ENCODE results near the gene CPM. TPM values are rescaled to one million over a fixed set of nuclear protein-coding genes. Genes with fewer than 3 reads are reported as not detected.

The CPM gene
- total RNA-seq, 1 experiment from 2014 or later, result 0.89 TPM

GRCh38 chr12:68884251-68884650 is 48.7 kb downstream of the CPM start:
- intact Hi-C loops (cut with micrococcal nuclease), result no loop called here
- DNase-seq (ENCODE audit: unreplicated experiment), result no peak
- H3K27me3 Mint-ChIP-seq (ENCODE audit: insufficient read depth, unreplicated experiment), result no peaks in the 10 kb centered on the region
- POLR2A ChIA-PET, result interaction anchor here (0.6 kb wide), 2 partner anchors 10 to 50 kb away, joined by 3 read pairs; no protein-coding TSS in a partner anchor
- TF ChIP-seq CTCF (IDR thresholded peaks at IDR 0.05; ENCODE audit: unreplicated experiment), result no peak
- no peaks in the 10 kb centered on the region for H3K36me3 Mint-ChIP-seq (ENCODE audit: insufficient read depth, unreplicated experiment)
- CTCF ChIA-PET, result interaction anchor here (0.6 to 1.6 kb wide), 2 partner anchors 14 to 686 kb away, joined by 3 to 4 read pairs; no protein-coding TSS in a partner anchor
- H3K4me1 Mint-ChIP-seq (ENCODE audit: insufficient read depth, unreplicated experiment), result no peaks in the 10 kb centered on the region
- no peak overlapping the region for H3K27ac Mint-ChIP-seq (ENCODE audit: low read depth, unreplicated experiment)
- no peak overlapping the region for H3K4me3 Mint-ChIP-seq (ENCODE audit: unreplicated experiment)
- BruUV-seq (replicated peaks), result no TSS peak
- no peaks in the 10 kb centered on the region for H3K9me3 Mint-ChIP-seq (ENCODE audit: unreplicated experiment)

GRCh38 chr12:68883151-68883550 is 49.8 kb downstream of the CPM start:
- TF ChIP-seq CTCF (IDR thresholded peaks at IDR 0.05; ENCODE audit: unreplicated experiment), result no peak
- ChIA-PET CTCF (interaction anchor here (1.0 kb wide), 1 partner anchor 15 kb away, joined by 3 read pairs; no protein-coding TSS in a partner anchor), POLR2A (interaction anchor here (0.6 to 0.8 kb wide), 4 partner anchors 18 to 214 kb away, joined by 3 read pairs; no protein-coding TSS in a partner anchor)
- intact Hi-C loops (cut with micrococcal nuclease), result no loop called here
- Mint-ChIP-seq H3K27me3 (ENCODE audit: insufficient read depth, unreplicated experiment) (no peaks in the 10 kb centered on the region), H3K27ac (ENCODE audit: low read depth, unreplicated experiment) (no peak overlapping the region), H3K36me3 (ENCODE audit: insufficient read depth, unreplicated experiment) (no peaks in the 10 kb centered on the region), H3K4me3 (ENCODE audit: unreplicated experiment) (no peak overlapping the region), H3K9me3 (ENCODE audit: unreplicated experiment) (no peaks in the 10 kb centered on the region), H3K4me1 (ENCODE audit: insufficient read depth, unreplicated experiment) (no peaks in the 10 kb centered on the region)
- BruUV-seq (replicated peaks), result no TSS peak
- no peak for DNase-seq (ENCODE audit: unreplicated experiment)

GRCh38 chr12:68882251-68882964 is 50.6 kb downstream of the CPM start:
- no peak for TF ChIP-seq CTCF (IDR thresholded peaks at IDR 0.05; ENCODE audit: unreplicated experiment)
- H3K4me1 Mint-ChIP-seq (ENCODE audit: insufficient read depth, unreplicated experiment), result no peaks in the 10 kb centered on the region
- no peaks in the 10 kb centered on the region for H3K27me3 Mint-ChIP-seq (ENCODE audit: insufficient read depth, unreplicated experiment)
- intact Hi-C loops (cut with micrococcal nuclease), result no loop called here
- no peak overlapping the region for H3K4me3 Mint-ChIP-seq (ENCODE audit: unreplicated experiment)
- no peak overlapping the region for H3K27ac Mint-ChIP-seq (ENCODE audit: low read depth, unreplicated experiment)
- DNase-seq (ENCODE audit: unreplicated experiment), result no peak
- ChIA-PET POLR2A (interaction anchor here (0.6 kb wide), 1 partner anchor 63 kb away, joined by 3 read pairs; no protein-coding TSS in a partner anchor), CTCF (no interaction called here)
- no peaks in the 10 kb centered on the region for H3K36me3 Mint-ChIP-seq (ENCODE audit: insufficient read depth, unreplicated experiment)
- no TSS peak for BruUV-seq (replicated peaks)
- no peaks in the 10 kb centered on the region for H3K9me3 Mint-ChIP-seq (ENCODE audit: unreplicated experiment)

GRCh38 chr12:68880660-68881325 is 52.2 kb downstream of the CPM start:
- no peaks in the 10 kb centered on the region for H3K27me3 Mint-ChIP-seq (ENCODE audit: insufficient read depth, unreplicated experiment)
- no peak overlapping the region for H3K27ac Mint-ChIP-seq (ENCODE audit: low read depth, unreplicated experiment)
- DNase-seq (ENCODE audit: unreplicated experiment), result no peak
- intact Hi-C loops (cut with micrococcal nuclease), result no loop called here
- H3K4me1 Mint-ChIP-seq (ENCODE audit: insufficient read depth, unreplicated experiment), result no peaks in the 10 kb centered on the region
- POLR2A ChIA-PET, result no interaction called here
- TF ChIP-seq CTCF (IDR thresholded peaks at IDR 0.05; ENCODE audit: unreplicated experiment), result no peak
- no TSS peak for BruUV-seq (replicated peaks)
- no peaks in the 10 kb centered on the region for H3K36me3 Mint-ChIP-seq (ENCODE audit: insufficient read depth, unreplicated experiment)
- H3K9me3 Mint-ChIP-seq (ENCODE audit: unreplicated experiment), result no peaks in the 10 kb centered on the region
- H3K4me3 Mint-ChIP-seq (ENCODE audit: unreplicated experiment), result no peak overlapping the region
- CTCF ChIA-PET, result no interaction called here
